ENCODE measurements around the gene ALG13.
"Not testable (repeated sequence)": the region's sequence is repeated elsewhere in the genome, so short reads cannot be mapped to it uniquely, and the experiment has no call there.

ALG13 gene

GRCh38 chrX:111761578-111762135 is 80.7 kb downstream of the ALG13 start:
- no peak for DNase-seq

GRCh38 chrX:111778591-111778990 is 97.6 kb downstream of the ALG13 start:
- no peak for DNase-seq

GRCh38 chrX:111779582-111779981 is 98.6 kb downstream of the ALG13 start:
- no peak for DNase-seq

- DNase-seq: no peak
Measured at GRCh38 chrX:111784667-111785066, 103.7 kb downstream of the ALG13 start.

GRCh38 chrX:111790054-111790453 is 109.1 kb downstream of the ALG13 start:
- not testable (repeated sequence) for DNase-seq

All from GDM1 (cell line).